Measurements from ENCODE around the gene AUH.

The AUH gene

DNA sequence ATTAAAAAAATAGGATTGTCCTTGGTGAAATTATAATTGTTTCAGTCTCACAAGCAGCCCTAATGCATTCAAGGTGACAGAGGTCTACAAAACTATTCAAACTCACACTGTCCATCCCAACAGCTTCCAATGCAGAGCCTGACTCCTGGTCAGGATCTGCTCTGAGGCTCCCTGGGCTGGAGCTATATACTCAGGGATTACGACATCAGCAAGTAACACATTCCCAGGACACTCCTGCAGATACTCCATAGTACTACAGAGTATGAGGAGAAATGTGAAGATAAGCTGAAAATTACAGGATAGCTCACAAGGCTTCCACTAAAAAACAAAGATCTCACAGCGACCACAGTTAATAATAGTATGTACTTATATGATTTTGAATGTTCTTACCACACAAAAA, 130.1 kb downstream of the AUH start:
- Histone ChIP-seq H3K27me3 (no peaks in the 10 kb centered on the region), H3K9me3 (no peaks in the 10 kb centered on the region), H3K36me3 (no peaks in the 10 kb centered on the region), H3K27ac (no peak overlapping the region), H3K4me3 (ENCODE audit: low read depth in 1 of 2, low read length in 1 of 2) (no peak overlapping the region), H3K4me1 (ENCODE audit: control insufficient read depth in 1 of 2, insufficient read depth in 1 of 2, low read depth in 1 of 2, low read length in 1 of 2) (no peaks in the 10 kb centered on the region)
- TF ChIP-seq, protein P1, sequence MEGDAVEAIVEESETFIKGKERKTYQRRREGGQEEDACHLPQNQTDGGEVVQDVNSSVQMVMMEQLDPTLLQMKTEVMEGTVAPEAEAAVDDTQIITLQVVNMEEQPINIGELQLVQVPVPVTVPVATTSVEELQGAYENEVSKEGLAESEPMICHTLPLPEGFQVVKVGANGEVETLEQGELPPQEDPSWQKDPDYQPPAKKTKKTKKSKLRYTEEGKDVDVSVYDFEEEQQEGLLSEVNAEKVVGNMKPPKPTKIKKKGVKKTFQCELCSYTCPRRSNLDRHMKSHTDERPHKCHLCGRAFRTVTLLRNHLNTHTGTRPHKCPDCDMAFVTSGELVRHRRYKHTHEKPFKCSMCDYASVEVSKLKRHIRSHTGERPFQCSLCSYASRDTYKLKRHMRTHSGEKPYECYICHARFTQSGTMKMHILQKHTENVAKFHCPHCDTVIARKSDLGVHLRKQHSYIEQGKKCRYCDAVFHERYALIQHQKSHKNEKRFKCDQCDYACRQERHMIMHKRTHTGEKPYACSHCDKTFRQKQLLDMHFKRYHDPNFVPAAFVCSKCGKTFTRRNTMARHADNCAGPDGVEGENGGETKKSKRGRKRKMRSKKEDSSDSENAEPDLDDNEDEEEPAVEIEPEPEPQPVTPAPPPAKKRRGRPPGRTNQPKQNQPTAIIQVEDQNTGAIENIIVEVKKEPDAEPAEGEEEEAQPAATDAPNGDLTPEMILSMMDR (IDR thresholded peaks at IDR 0.05) = no peak

DNA sequence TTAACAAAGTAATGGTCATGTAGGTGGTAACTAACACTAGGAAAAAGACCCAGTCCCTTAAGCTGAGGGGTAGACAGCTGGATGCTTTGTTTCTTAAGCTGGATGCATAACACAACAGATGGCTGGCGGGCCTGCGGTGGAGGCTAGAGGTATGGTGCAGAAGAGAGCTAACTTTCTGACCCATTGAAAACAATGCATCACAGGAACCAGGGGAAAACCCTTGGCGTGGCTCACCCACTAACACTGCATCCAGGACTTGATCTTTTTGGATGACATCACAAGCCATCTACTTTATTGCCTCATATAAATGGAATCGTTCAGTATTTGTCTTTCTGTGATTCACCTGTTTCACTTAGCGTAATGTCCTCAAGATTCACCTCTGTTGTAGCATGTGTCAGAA, 138.7 kb downstream of the AUH start:
- Histone ChIP-seq H3K4me1 (ENCODE audit: control insufficient read depth in 1 of 2, insufficient read depth in 1 of 2, low read depth in 1 of 2, low read length in 1 of 2) (no peaks in the 10 kb centered on the region), H3K27ac (no peak overlapping the region)

GRCh38 chr9:91222457-91222856, 139.3 kb downstream of the AUH start:
- Histone ChIP-seq H3K27ac (no peak overlapping the region), H3K9me3 (no peaks in the 10 kb centered on the region), H3K36me3 (no peaks in the 10 kb centered on the region), H3K4me3 (ENCODE audit: low read depth in 1 of 2, low read length in 1 of 2) (no peak overlapping the region), H3K27me3 (no peaks in the 10 kb centered on the region), H3K4me1 (ENCODE audit: control insufficient read depth in 1 of 2, insufficient read depth in 1 of 2, low read depth in 1 of 2, low read length in 1 of 2) (no peaks in the 10 kb centered on the region)
- TF ChIP-seq, protein P1 (IDR thresholded peaks at IDR 0.05) = no peak

More for the DNA sequence above, 138.7 kb downstream of the AUH start:
- Histone ChIP-seq H3K36me3 (no peaks in the 10 kb centered on the region), H3K27me3 (no peaks in the 10 kb centered on the region), H3K9me3 (no peaks in the 10 kb centered on the region), H3K4me3 (ENCODE audit: low read depth in 1 of 2, low read length in 1 of 2) (no peak overlapping the region)
- TF ChIP-seq, protein P1 (IDR thresholded peaks at IDR 0.05) = no peak

DNA sequence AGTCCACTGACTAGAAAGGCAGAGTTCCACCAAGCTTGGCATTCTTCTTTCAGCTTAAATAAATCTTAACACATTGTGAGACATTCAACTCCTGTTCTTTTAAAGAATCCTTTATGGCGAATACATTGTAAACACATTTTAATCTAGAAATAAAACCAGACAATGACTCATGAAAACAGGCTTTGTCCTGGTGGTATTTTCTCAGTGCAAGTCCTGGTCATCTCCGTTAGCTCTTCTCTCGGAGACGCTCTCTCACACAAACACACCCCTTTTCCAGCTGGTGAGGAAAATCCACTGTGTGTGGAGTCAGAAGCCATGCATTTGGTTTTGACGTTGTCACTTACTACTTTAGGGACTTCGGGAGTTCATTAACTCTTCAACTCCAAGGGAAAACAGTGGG, 140.4 kb downstream of the AUH start:
- Histone ChIP-seq H3K36me3 (no peaks in the 10 kb centered on the region), H3K4me1 (ENCODE audit: control insufficient read depth in 1 of 2, insufficient read depth in 1 of 2, low read depth in 1 of 2, low read length in 1 of 2) (no peaks in the 10 kb centered on the region), H3K27me3 (no peaks in the 10 kb centered on the region), H3K27ac (no peak overlapping the region), H3K9me3 (no peaks in the 10 kb centered on the region), H3K4me3 (ENCODE audit: low read depth in 1 of 2, low read length in 1 of 2) (no peak overlapping the region)
- TF ChIP-seq, protein P1 (IDR thresholded peaks at IDR 0.05) = no peak

DNA sequence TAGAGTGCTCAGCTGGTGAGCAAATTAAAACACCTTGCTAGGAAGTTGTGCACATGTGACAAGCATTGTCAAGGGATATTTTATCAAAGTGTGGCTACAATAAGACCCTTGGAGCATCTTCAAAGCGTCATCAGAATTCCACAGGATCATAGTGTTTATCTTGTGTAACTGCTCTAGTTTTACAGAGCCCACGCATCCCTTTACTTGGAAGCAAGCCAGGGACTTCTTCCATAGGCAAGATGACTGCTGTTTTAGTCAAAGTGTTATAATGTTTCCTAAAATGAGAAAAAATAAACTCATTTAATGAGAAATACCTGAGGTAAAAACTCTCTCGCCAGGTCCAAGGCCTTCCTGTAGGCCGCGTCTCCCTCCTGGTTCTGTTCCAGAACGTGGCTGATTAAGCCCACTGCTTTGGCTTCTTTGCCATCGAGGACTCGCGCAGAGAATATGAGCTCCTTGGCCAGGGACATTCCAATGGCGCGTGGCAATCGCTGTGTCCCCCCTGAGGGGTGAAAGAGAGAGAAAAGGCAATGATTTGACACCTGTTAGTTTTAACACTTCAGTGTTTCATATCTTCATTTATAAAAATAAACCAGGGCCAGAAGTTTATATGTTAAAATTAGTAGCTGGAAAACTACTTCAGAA, 141.1 kb downstream of the AUH start:
- H3K9me3 ChIP-seq = no peaks in the 10 kb centered on the region
- TF ChIP-seq, protein P1 (IDR thresholded peaks at IDR 0.05) = no peak
- no peak overlapping the region for H3K27ac ChIP-seq
- H3K4me1 ChIP-seq (ENCODE audit: control insufficient read depth in 1 of 2, insufficient read depth in 1 of 2, low read depth in 1 of 2, low read length in 1 of 2) = no peaks in the 10 kb centered on the region
- H3K4me3 ChIP-seq (ENCODE audit: low read depth in 1 of 2, low read length in 1 of 2) = no peak overlapping the region
- H3K36me3 ChIP-seq = no peaks in the 10 kb centered on the region
- no peaks in the 10 kb centered on the region for H3K27me3 ChIP-seq
